Adipocyte (in vitro differentiated cells): ENCODE measurements around the gene SMOC1.
A peak's percentile ranks its signal among the peaks of the same experiment; 100 is the strongest.

Source experiments
- DNase-seq: peaks from one replicate; pipeline ENCODE4 v3.0.0-alpha.2; 2015; ENCODE audit warnings: low read depth
- H3K27me3 ChIP-seq: replicated peaks from 2 replicates; pipeline ENCODE4 v1.7.0; 2013; ENCODE audit warnings: mild to moderate bottlenecking, low read length, moderate library complexity; ENCODE audit not compliant: control insufficient read depth, insufficient read depth
- H3K36me3 ChIP-seq: 2 replicates; pipeline ENCODE4 v1.7.0; 2013; ENCODE audit warnings: low read length, mild to moderate bottlenecking, moderate library complexity; ENCODE audit not compliant: control insufficient read depth, insufficient read depth, severe bottlenecking
- H3K4me1 ChIP-seq: 2 replicates; pipeline ENCODE4 v1.7.0; 2013; ENCODE audit warnings: mild to moderate bottlenecking, low read length, moderate library complexity; ENCODE audit not compliant: control insufficient read depth, insufficient read depth
- H3K4me3 ChIP-seq: 2 replicates; pipeline ENCODE4 v1.7.0; 2013; ENCODE audit warnings: mild to moderate bottlenecking, low read length, moderate library complexity
- H3K9ac ChIP-seq: 2 replicates; pipeline ENCODE4 v1.7.0; 2013; ENCODE audit warnings: mild to moderate bottlenecking, low read length, moderate library complexity
- H3K9me3 ChIP-seq: 2 replicates; pipeline ENCODE4 v1.7.0; 2013; ENCODE audit warnings: mild to moderate bottlenecking, low read length, moderate library complexity; ENCODE audit not compliant: control insufficient read depth

The SMOC1 gene

DNA sequence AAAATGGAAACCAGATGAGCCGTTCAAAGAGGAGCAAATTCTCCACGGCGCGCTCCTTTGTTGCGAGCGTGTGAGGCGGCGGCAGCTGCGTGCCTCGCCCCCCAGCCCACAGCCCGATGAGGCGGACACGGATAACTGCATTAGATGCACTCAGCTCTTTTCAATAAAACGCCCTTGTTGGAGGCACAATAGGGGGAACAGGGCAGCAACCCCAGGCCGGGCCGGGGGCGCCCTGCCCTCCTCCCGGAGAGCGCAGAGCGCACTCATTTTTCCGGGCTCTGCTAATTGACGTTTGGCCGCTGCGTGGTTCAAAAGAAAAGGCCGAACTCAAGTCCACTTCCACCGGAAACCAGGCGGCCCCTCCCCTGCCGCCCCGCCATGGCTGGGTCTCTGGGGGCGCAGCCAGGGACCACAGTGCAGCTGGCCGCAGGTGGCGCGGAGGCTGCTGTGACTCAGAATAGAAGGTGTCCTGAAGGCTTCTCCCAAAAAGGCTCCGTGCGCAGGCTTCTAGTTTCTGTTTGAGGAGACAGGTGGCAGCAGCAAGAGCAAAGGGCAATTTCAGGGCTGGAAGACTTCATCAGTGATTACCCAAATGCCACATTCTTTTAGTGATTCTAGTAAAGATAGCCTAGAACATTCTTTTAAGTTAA, 29.0 kb upstream of the SMOC1 start:
- H3K4me1 ChIP-seq, result no peaks in the 10 kb centered on the region
- peaks cover 50% of the 10 kb centered on the region for H3K27me3 ChIP-seq
- no peak overlapping the region for H3K4me3 ChIP-seq
- no peaks in the 10 kb centered on the region for H3K36me3 ChIP-seq
- no peak overlapping the region for H3K9ac ChIP-seq
- DNase-seq, result peak; percentile 2
- H3K9me3 ChIP-seq, result no peaks in the 10 kb centered on the region

DNA sequence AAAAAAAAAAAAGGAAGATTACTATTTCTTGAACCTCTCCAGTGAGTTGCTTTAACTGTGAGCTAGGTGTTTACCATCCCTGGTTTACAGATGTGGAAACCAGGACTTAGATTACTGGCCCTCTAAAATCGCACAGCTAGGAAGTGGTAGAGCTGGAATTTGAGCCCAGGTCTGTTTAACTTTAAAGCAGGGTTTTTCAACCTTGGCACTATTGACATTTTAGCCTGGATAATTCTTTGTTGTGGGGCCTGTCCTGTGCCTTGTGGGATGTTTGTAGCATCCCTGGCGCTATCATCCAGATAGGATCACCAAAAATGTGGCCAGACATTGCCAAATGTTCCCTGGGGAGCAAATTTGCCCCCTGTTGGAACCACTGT, 28.5 kb upstream of the SMOC1 start:
- DNase-seq, result no peak
- Histone ChIP-seq H3K9me3 (no peaks in the 10 kb centered on the region), H3K27me3 (peaks cover 50% of the 10 kb centered on the region), H3K9ac (no peak overlapping the region), H3K4me3 (no peak overlapping the region), H3K36me3 (no peaks in the 10 kb centered on the region), H3K4me1 (no peaks in the 10 kb centered on the region)

DNA sequence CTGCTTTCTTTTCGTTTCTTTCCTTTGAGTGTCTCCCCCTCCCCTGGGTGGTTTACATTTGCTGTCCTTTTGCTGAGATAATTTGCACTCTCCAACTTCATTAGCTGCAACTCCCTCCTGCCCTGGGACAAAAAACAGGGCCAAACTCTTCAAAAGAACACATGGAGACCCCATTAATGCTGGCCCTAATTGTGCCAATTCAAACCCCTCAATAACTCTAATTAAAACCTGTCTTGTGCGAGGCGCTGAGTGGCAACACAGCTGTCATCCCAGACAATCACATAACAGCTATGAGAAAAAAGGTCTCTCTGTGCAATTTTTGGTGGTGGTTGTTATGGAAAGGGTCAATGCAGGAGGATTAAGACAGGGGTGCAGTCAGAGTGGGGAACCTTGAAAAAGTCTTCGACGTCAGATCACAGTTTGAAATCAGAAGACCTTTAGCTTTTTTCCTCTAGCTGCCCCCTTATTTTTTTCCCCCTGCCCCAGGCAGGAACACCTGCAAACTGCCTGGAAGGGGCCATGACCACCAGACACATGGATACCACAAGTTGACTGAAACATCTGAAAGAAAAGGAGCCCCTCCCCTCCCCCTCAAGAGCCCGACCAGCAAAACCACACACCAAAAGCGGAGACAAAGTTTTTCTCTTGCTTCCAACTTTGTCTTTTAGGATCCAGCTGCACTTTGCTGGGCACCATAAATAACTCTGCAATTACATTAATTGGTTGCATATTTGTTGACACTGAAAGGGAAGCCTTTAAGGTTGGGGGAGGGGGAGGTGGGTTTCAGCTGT, 26.5 kb upstream of the SMOC1 start:
- no peak overlapping the region for H3K9ac ChIP-seq
- no peaks in the 10 kb centered on the region for H3K4me1 ChIP-seq

DNA sequence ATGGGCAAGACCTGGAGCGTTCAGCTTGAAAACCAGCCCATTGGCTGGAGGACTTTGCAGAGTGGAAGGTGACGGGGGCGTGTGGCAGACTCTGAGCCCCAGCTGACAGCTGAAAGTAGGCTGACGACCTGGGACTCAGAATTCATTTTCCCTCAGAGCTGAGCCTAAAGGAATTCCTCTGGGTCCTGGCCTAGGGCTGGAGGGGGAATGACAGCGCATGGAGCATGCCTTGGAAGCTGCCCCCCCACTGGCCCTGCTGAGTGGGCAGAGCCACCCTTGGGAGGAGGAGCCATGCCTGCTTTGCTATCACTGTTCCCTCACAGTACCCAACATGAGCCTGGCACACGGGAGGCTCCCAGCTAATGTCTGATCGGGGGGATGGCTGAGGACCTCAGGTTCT, 25.4 kb upstream of the SMOC1 start:
- Histone ChIP-seq H3K9me3 (no peaks in the 10 kb centered on the region), H3K36me3 (no peaks in the 10 kb centered on the region), H3K4me3 (no peak overlapping the region), H3K9ac (no peak overlapping the region), H3K27me3 (peaks cover 36% of the 10 kb centered on the region), H3K4me1 (no peaks in the 10 kb centered on the region)
- DNase-seq, result no peak

More for the DNA sequence above, 26.5 kb upstream of the SMOC1 start:
- Histone ChIP-seq H3K27me3 (peaks cover 42% of the 10 kb centered on the region), H3K9me3 (no peaks in the 10 kb centered on the region), H3K36me3 (no peaks in the 10 kb centered on the region), H3K4me3 (no peak overlapping the region)
- DNase-seq, result no peak

DNA sequence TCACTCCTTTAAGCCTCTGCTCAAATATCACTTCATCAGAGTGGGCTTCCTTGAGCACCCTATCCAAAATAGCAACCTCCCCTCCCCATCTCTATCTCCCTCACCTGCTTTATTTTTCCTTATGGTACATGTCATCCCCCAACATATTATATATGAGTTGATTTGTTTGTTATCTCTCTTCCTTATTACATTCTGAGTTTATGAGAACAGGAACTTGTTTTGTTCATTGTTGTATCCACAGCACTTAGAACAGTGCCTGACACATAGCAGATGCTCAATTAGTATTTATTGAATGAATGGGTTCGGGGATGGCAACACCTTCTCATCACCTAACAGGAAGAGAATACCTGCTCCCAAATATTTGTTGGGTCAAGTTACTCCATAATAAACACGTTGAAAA, 24.6 kb upstream of the SMOC1 start:
- Histone ChIP-seq H3K9ac (no peak overlapping the region), H3K36me3 (no peaks in the 10 kb centered on the region), H3K4me3 (no peak overlapping the region), H3K4me1 (no peaks in the 10 kb centered on the region), H3K9me3 (no peaks in the 10 kb centered on the region), H3K27me3 (peaks cover 32% of the 10 kb centered on the region)
- no peak for DNase-seq

DNA sequence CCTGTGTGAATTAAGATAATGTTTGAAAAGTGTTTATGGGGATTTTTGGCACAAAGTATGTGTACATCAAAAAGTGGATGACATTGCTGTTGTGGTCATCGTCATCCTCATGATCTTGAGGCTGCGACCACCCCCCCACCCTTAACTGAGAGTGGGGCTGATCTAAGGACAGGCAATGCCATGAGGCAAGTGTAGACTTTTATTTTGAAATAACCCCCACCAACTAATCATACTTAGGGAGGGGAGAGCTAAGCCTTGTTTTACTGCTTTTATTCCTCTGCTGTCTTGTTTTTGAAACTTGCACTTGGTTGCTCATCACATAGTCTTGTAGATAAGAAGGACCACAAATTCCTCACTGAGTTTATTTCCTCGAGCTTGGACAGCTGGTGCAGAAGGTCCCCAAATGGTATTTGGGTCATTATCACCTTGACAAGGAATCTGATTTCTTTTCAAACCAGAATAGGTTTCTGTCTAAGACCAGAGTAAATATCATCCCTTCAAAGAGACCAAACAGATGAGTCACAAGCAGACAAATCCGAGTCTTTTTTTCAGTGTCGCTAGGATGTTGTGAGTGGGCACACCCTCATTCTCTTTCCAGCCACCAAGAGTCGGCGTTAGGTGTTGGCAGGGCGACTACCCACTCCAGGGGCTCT, 23.9 kb upstream of the SMOC1 start:
- Histone ChIP-seq H3K9me3 (no peaks in the 10 kb centered on the region), H3K4me1 (no peaks in the 10 kb centered on the region), H3K36me3 (no peaks in the 10 kb centered on the region), H3K4me3 (no peak overlapping the region), H3K9ac (no peak overlapping the region), H3K27me3 (peaks cover 36% of the 10 kb centered on the region)
- DNase-seq, result no peak

DNA sequence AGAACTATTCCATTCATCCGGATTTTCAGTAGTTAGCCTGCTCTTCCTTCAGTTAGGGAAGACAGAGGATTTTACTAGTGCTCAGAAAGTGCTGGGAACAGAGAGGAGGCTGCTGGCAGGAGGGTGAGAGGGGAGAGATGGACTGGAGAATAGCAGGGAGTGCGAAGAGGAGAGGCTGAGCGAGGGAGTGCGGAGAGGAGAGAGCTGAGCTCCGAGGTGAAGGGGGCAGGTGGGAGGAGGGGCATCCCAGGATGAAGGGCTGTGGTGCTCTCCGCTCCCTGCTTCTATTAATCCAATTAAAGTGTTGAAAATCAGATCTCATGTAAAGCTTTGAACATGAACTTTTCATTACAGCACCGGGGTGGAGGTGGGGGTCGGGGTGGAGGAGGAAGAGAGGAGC, 20.4 kb upstream of the SMOC1 start:
- no peaks in the 10 kb centered on the region for H3K36me3 ChIP-seq
- H3K9me3 ChIP-seq, result no peaks in the 10 kb centered on the region
- H3K4me1 ChIP-seq, result peaks cover 8% of the 10 kb centered on the region
- H3K4me3 ChIP-seq, result no peak overlapping the region
- peaks cover 17% of the 10 kb centered on the region for H3K27me3 ChIP-seq
- no peak overlapping the region for H3K9ac ChIP-seq
- no peak for DNase-seq

DNA sequence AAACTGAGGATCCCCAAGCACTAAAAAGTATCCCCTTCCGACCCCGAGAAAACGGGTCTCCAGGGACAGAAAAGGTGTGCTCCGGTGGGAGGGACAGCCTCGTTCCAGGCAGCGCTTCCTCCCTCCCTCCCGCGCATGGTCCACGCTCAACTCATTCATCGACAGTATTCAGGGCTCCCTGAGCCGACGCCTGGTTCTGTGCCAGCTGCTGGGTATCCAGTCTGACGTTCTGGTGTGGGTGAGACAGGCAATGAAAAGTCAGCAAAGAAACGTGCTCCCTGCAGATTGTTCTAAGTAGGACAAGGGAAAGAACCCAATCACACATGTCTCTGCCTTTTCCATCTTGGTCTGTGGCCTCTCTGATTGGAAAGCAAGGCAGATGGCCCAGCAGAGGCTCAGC, 19.6 kb upstream of the SMOC1 start:
- DNase-seq, result no peak
- Histone ChIP-seq H3K4me3 (no peak overlapping the region), H3K4me1 (peaks cover 8% of the 10 kb centered on the region), H3K27me3 (peaks cover 9% of the 10 kb centered on the region), H3K9me3 (peaks cover under 1% of the 10 kb centered on the region), H3K9ac (no peak overlapping the region), H3K36me3 (no peaks in the 10 kb centered on the region)

DNA sequence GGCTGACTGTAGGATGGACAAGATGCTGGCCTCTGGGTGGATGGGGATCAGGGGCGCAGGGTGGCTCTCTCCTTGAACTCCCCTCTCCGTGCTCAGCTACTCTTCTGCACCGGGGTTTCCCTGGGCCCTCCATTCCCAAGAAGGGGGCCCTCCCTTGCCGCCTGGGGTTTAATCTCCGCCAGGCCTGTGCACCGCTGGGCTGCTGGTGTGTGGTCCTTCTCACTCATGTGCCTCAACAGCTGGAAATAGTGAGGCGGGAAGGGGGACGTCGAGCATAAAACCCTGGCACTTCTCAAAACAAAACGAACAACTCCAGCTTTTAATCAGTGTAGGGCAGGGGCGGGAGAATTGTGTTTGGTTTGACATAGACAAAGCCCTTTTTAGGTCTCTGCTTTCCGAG, 19.0 kb upstream of the SMOC1 start:
- DNase-seq, result no peak
- Histone ChIP-seq H3K9ac (no peak overlapping the region), H3K4me1 (peaks cover 8% of the 10 kb centered on the region), H3K27me3 (peaks cover 9% of the 10 kb centered on the region), H3K4me3 (no peak overlapping the region), H3K36me3 (no peaks in the 10 kb centered on the region), H3K9me3 (peaks cover 7% of the 10 kb centered on the region)

DNA sequence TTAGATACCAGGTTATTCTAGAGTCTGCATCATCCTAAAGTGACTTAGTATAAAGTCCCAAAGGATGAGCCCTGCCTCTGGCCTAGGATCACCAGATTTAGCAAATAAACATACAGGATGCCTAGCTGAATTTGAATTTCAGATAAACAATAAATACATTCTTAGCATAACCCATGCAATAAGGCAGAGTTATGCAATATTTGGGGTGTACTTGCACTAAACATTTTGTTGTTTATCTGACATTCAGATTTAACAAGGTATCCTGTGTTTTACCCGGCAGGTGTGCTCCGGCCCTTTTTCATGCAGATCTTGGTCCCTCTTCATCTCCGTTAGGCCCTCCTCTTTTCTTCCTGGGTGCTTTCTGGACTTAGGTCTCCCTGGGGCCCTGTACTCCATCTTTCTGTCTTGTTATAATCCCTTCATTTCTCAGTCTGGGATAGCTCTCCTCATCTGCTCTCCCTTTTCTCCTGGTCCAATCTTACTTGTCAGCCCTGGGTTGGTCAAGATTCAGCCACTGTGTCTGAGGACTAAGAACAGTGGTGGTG, 18.1 kb upstream of the SMOC1 start:
- H3K9me3 ChIP-seq, result peaks cover 7% of the 10 kb centered on the region
- H3K9ac ChIP-seq, result no peak overlapping the region
- no peak overlapping the region for H3K4me3 ChIP-seq
- H3K4me1 ChIP-seq, result peaks cover 8% of the 10 kb centered on the region
- peaks cover 9% of the 10 kb centered on the region for H3K27me3 ChIP-seq
- H3K36me3 ChIP-seq, result no peaks in the 10 kb centered on the region
- no peak for DNase-seq

DNA sequence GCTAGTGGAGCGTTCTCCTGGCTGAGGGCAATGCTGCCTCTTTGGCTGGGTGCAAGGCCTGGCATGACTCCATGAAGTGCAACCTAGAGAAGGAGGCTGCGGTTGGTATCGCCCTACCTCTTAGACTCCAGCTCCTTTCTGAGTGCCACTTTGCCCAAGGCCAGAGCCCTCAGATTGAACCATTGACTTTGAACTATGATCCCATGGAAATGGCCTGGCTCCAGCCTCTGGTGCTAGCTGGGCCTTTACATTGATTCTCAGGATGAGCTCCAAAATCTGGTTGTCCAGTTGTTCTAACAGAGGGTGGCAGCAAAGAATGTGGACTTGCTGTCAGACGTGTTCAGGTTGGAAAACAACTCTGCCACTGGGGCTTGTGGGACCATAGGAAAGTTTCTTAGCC, 16.1 kb upstream of the SMOC1 start:
- Histone ChIP-seq H3K9ac (no peak overlapping the region), H3K9me3 (peaks cover 10% of the 10 kb centered on the region), H3K36me3 (no peaks in the 10 kb centered on the region), H3K4me1 (peaks cover 8% of the 10 kb centered on the region), H3K4me3 (no peak overlapping the region), H3K27me3 (peaks cover 9% of the 10 kb centered on the region)
- no peak for DNase-seq
